Suprapubic skin (tissue), 4 donors: ENCODE results near the gene LCN9. TPM values are rescaled to one million over a fixed set of nuclear protein-coding genes. Genes with fewer than 3 reads are reported as not detected.

Experiments used
- DNase-seq, 2 donors: peaks; one replicate each; pipeline ENCODE4 v3.0.0-alpha.2; 2019; ENCODE audit warnings: low spot score in 2 of 2
- H3K27ac ChIP-seq: fragments of 200-600 bp; sonication (generic); one replicate; pipeline ENCODE4 v1.5.1; 2019
- H3K27me3 ChIP-seq: fragments of 200-600 bp; sonication (generic); one replicate; pipeline ENCODE4 v1.5.1; 2019
- H3K36me3 ChIP-seq: fragments of 200-600 bp; sonication (generic); one replicate; pipeline ENCODE4 v1.5.1; 2019
- H3K4me1 ChIP-seq: fragments of 200-600 bp; sonication (generic); one replicate; pipeline ENCODE4 v1.5.1; 2019
- H3K4me3 ChIP-seq: fragments of 200-600 bp; sonication (generic); one replicate; pipeline ENCODE4 v1.5.1; 2019; ENCODE audit warnings: mild to moderate bottlenecking
- H3K9me3 ChIP-seq: fragments of 200-600 bp; sonication (generic); one replicate; pipeline ENCODE4 v1.5.1; 2019
- CTCF ChIP-seq, 2 donors: fragments of 200-600 bp in 1 of 2; fragments of 450-650 bp in 1 of 2; sonication (generic) in 1 of 2; IDR thresholded peaks; one replicate each; pipeline ENCODE4 v1.5.1; 2016 to 2019; ENCODE audit warnings: antibody characterized with exemption in 2 of 2, mild to moderate bottlenecking in 1 of 2, moderate library complexity in 1 of 2
- EP300 ChIP-seq: sonication (generic); formaldehyde crosslinking; IDR thresholded peaks from one replicate; pipeline ENCODE4 v1.6.1; 2017; ENCODE audit warnings: antibody characterized with exemption
- POLR2A ChIP-seq, 2 donors: fragments of 450-650 bp; IDR thresholded peaks; one replicate each; pipeline ENCODE4 v1.6.1; 2017; ENCODE audit warnings: antibody characterized with exemption in 2 of 2, mild to moderate bottlenecking in 2 of 2, moderate library complexity in 2 of 2
- POLR2AphosphoS5 ChIP-seq, 3 donors: sonication (generic); formaldehyde crosslinking; IDR thresholded peaks; one replicate each; pipeline ENCODE4 v1.6.1; 2017; ENCODE audit warnings: antibody characterized with exemption in 3 of 3
- WGBS: methylation state at CpG from one replicate; pipeline ENCODE4 v1.1.5; 2018; 5-methylcytosine and 5-hydroxymethylcytosine counted together
- total RNA-seq, 4 donors: library from RNA; depleted of rRNA; stranded (reverse); fragments of >200 nt; gene quantifications; one replicate each; pipeline ENCODE4 v1.1.0, GENCODE V29; 2016

The LCN9 gene, protein sequence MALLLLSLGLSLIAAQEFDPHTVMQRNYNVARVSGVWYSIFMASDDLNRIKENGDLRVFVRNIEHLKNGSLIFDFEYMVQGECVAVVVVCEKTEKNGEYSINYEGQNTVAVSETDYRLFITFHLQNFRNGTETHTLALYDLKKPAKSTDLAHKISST
- total RNA-seq: not detected

- WGBS: 55% methylated on average over 14 of the region's 25 CpGs
- peak in 1 of 2 donors; percentile 63 for DNase-seq
- peaks cover 45% of the 10 kb centered on the region for H3K27me3 ChIP-seq
- no peak within 1 kb of the TSS for H3K4me3 ChIP-seq
- no peaks in the 10 kb centered on the region for H3K9me3 ChIP-seq
- H3K4me1 ChIP-seq: no peaks in the 10 kb centered on the region
- H3K36me3 ChIP-seq: no peaks in the 10 kb centered on the region
- TF ChIP-seq POLR2A (IDR thresholded peaks at IDR 0.05) (no peak), EP300 (no peak)
- H3K27ac ChIP-seq: no peak within 1 kb of the TSS
These were observed at the start of gene LCN9 for GRCh38 chr9:135662758-135663450. Gene LCN9, plus strand, starts transcription at chr9:135663309. Its CDS starts 13 bp downstream, at chr9:135663322.

GRCh38 chr9:135613946-135614805 is 48.9 kb upstream of the LCN9 start:
- H3K27me3 ChIP-seq: peaks cover 70% of the 10 kb centered on the region
- WGBS: 68% methylated on average over 8 of the region's 34 CpGs

DNA sequence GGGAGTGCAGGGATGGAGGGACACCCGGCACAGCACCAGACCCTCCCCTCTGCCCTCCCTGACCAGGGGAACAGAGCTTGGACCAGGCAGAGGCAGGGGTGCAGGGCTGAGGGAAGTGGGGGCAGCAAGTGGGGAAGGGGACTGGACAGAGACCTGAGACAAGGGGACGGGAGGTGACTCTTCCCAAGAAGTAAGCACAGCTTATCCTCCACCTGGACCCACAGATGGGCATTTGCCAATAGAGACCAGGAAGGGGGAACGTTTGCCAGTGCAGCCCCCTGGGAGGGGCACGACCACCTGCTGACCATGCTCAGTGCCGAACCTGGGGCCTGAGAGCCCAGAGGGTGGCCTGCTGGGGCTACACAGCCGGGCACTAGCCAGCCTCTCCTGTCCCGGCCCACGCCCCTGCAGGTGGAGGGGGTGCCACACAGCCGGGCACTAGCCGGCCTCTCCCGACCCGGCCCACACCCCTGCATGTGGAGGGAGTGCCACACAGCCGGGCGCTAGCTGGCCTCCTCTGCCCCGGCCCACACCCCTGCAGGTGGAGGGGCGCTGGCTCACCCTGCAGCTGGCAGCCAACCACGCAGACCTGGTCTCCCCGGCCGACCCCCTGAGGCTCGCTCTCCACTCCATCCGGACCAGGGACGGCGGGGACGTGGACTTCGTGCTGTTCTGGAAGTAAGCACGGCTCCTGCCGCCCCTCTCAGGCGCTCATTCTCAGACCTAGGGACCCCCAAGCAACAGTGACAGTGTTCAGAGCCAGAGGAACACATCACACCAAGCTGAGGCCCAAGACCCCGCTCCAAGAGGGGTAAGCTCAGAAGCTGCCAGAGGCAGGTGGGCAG is 48.1 kb upstream of the LCN9 start:
- peak in 1 of 2 donors; percentile 57 for DNase-seq
- Histone ChIP-seq H3K4me3 (no peak overlapping the region), H3K4me1 (no peaks in the 10 kb centered on the region), H3K27me3 (peaks cover 73% of the 10 kb centered on the region), H3K9me3 (no peaks in the 10 kb centered on the region), H3K27ac (no peak overlapping the region), H3K36me3 (no peaks in the 10 kb centered on the region)
- 72% methylated on average over 15 of the region's 29 CpGs for WGBS
- TF ChIP-seq POLR2AphosphoS5 (IDR thresholded peaks at IDR 0.05): no peak

More at GRCh38 chr9:135613946-135614805, 48.9 kb upstream of the LCN9 start:
- TF ChIP-seq CTCF (IDR thresholded peaks at IDR 0.05) (no peak), POLR2AphosphoS5 (IDR thresholded peaks at IDR 0.05) (no peak), POLR2A (IDR thresholded peaks at IDR 0.05) (no peak), EP300 (no peak)
- peak in 1 of 2 donors; percentile 49 for DNase-seq
- no peaks in the 10 kb centered on the region for H3K36me3 ChIP-seq
- no peaks in the 10 kb centered on the region for H3K9me3 ChIP-seq
- H3K4me3 ChIP-seq: no peak overlapping the region
- H3K4me1 ChIP-seq: no peaks in the 10 kb centered on the region
- no peak overlapping the region for H3K27ac ChIP-seq

GRCh38 chr9:135615666-135616618 is 47.2 kb upstream of the LCN9 start:
- peak in 1 of 2 donors; percentile 49 for DNase-seq

More at GRCh38 chr9:135615666-135616618, 47.2 kb upstream of the LCN9 start:
- Histone ChIP-seq H3K9me3 (no peaks in the 10 kb centered on the region), H3K4me1 (no peaks in the 10 kb centered on the region), H3K27me3 (peaks cover 66% of the 10 kb centered on the region), H3K36me3 (no peaks in the 10 kb centered on the region), H3K4me3 (no peak overlapping the region), H3K27ac (no peak overlapping the region)
- 52% methylated on average over 24 of the region's 31 CpGs for WGBS
- TF ChIP-seq EP300 (no peak), POLR2AphosphoS5 (IDR thresholded peaks at IDR 0.05) (no peak), CTCF (IDR thresholded peaks at IDR 0.05) (no peak), POLR2A (IDR thresholded peaks at IDR 0.05) (no peak)
